ENCODE results near the gene IREB2. TPM values are rescaled to one million over a fixed set of nuclear protein-coding genes. Genes with fewer than 3 reads are reported as not detected.

Gene IREB2
- total RNA-seq, 4 donors from 2014 or later = 17.5 to 23.7 (median 19.4) TPM

DNA sequence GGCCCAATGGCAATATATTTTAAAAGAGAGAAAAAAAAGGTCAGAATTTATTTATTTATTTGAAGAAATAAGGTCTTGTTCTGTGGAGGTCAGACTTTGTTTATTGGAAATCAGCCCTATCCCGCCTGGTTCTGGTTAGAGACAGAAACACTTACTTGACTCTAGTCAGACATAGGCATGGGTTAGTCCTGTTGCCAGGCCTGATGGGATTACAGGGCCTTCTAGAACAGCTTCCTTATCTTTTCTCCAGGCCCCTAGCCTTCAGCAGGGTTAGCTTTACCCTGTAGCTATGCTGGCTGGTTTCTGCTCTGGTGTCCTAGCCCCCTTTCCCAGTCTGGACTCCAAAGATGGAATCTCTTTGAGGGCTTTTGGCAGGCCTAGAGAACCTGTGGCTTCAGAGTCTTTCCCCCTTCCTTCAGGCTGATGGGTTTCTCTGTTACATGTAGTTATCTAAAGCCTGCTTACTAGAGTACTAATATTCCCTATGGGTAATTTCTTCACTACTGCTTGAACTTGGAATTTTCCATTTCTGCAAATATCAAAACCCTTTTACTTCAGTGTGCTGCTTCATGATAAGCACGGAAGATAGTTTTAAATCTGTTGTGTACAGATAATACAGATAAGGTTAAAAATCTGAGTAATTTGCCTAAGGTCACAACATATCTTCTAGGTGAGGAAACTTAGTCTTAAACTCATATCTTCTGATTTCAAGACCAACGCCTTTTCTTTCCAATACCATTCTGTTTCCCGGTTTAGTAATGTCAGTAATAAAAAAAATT is 10.6 kb downstream of the IREB2 start:
- Histone ChIP-seq H3K4me1 (peaks cover 19 to 72% (median 52%) of the 10 kb centered on the region in 4 donors), H3K27ac (replicated peaks in 1 of 4) (peak overlapping the region in 1 of 4 donors; percentile 7), H3K4me3 (no peak overlapping the region), H3K9me3 (no peaks in the 10 kb centered on the region), H3K36me3 (peaks cover 7 to 39% (median 28%) of the 10 kb centered on the region in 4 donors), H3K27me3 (no peaks in the 10 kb centered on the region)
- intact Hi-C loops (cut with DNase I) = loop anchor here (10.0 kb wide), 1 partner anchor 46 kb away; no protein-coding TSS in a partner anchor
- 85% methylated on average over 4 of the region's 4 CpGs for WGBS
- no peak for DNase-seq (ENCODE audit: extremely low spot score)
- TF ChIP-seq EP300 (IDR thresholded peaks at IDR 0.05) = no peak

DNA sequence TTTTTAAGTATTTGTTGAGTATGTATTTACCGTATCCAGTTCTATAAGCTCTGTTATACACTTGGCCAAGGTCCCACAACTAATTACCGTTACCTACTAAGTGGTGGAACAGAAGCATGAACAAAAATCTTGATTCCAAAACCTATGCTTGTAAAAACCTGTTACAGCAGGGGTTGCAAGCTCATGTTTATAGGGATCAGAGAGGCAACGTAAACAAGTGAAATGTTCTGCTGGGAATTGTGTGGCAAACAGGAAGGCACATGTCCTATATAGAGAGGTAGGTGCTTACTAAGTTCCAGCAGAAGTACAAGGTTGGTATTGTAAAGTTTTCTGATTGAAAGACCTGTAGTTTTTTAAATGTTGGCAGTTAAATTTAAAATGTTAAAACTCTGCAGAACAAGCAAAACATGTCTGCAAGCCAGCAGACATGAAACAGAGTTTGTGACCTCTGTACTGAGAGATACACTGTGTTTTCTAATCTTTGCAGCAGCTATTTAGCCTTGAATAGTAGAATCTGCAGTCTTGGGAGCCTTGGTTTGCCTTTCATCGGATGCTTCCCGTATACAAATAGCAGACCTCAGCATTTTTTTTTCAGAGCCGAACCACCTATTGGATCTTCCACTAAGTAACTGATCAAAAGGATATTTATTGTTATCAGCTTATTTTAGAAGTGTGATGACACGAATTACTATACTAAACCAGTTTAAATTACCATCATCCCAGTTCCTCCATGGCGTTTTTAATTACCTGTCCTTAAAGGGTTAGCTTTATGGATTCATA is 11.4 kb downstream of the IREB2 start:
- TF ChIP-seq EP300 (IDR thresholded peaks at IDR 0.05) (no peak), POLR2A (IDR thresholded peaks at IDR 0.05; ENCODE audit: low read depth) (no peak), CTCF (IDR thresholded peaks at IDR 0.05) (no peak), POLR2AphosphoS5 (IDR thresholded peaks at IDR 0.05) (no peak)
- H3K36me3 ChIP-seq = peaks cover 7 to 35% (median 23%) of the 10 kb centered on the region in 4 donors
- no peaks in the 10 kb centered on the region for H3K27me3 ChIP-seq
- DNase-seq (ENCODE audit: extremely low spot score) = no peak
- H3K4me3 ChIP-seq = no peak overlapping the region
- peaks cover 19 to 72% (median 56%) of the 10 kb centered on the region in 4 donors for H3K4me1 ChIP-seq
- peak overlapping the region in 1 of 4 donors; percentile 7 for H3K27ac ChIP-seq (replicated peaks in 1 of 4)
- H3K9me3 ChIP-seq = no peaks in the 10 kb centered on the region
- intact Hi-C loops (cut with DNase I) = loop anchor here (10.0 kb wide), 1 partner anchor 45 kb away; no protein-coding TSS in a partner anchor
- 79% methylated on average over 8 of the region's 8 CpGs for WGBS

DNA sequence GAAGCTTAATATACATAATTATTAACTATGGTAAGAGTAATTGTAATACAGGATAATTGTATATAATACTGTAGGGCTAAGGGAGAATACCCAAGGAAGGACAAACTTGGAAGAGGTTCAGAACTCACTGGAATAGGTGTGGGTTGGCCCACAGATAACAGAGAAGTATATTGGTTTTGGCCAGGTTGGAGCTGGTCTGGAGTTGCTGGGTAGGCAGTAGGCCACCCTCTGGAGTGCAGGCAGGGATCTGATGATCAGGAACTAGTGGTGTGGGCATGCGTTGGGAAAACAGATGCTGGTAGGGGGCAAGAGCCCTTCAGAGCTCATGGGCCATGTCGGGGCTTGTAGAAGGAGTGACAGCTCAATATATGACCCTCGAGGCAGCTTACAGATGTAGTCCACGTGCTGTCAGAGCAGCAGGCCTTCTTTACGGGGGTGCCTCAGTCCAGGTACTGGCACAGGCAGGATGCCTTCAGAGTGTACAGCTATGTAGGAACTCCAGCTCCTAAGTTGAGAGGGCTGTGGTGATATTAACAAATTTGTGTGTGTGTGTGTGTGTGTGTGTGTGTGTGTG is 12.4 kb downstream of the IREB2 start:
- no peak for TF ChIP-seq CTCF (IDR thresholded peaks at IDR 0.05)
- TF ChIP-seq POLR2A (IDR thresholded peaks at IDR 0.05; ENCODE audit: low read depth) = no peak
- no peak for TF ChIP-seq POLR2AphosphoS5 (IDR thresholded peaks at IDR 0.05)
- TF ChIP-seq EP300 (IDR thresholded peaks at IDR 0.05) = no peak
- H3K9me3 ChIP-seq = no peaks in the 10 kb centered on the region
- no peak overlapping the region for H3K27ac ChIP-seq (replicated peaks in 1 of 4)
- no peak for DNase-seq (ENCODE audit: extremely low spot score)
- no peak overlapping the region for H3K4me3 ChIP-seq
- H3K4me1 ChIP-seq = peaks cover 28 to 81% (median 65%) of the 10 kb centered on the region in 4 donors
- intact Hi-C loops (cut with DNase I) = no loop called here
- no peaks in the 10 kb centered on the region for H3K27me3 ChIP-seq
- 74% methylated on average over 5 of the region's 5 CpGs for WGBS
- H3K36me3 ChIP-seq = peaks cover 7 to 25% (median 19%) of the 10 kb centered on the region in 4 donors

- H3K27me3 ChIP-seq = no peaks in the 10 kb centered on the region
- TF ChIP-seq EP300 (IDR thresholded peaks at IDR 0.05) (no peak), POLR2AphosphoS5 (IDR thresholded peaks at IDR 0.05) (no peak), POLR2A (IDR thresholded peaks at IDR 0.05; ENCODE audit: low read depth) (no peak), CTCF (IDR thresholded peaks at IDR 0.05) (no peak)
- DNase-seq (ENCODE audit: extremely low spot score) = no peak
- H3K27ac ChIP-seq (replicated peaks in 1 of 4) = no peak overlapping the region
- peaks cover 43 to 86% (median 74%) of the 10 kb centered on the region in 4 donors for H3K4me1 ChIP-seq
- WGBS = 96% methylated on average over 3 of the region's 3 CpGs
- H3K4me3 ChIP-seq = no peak overlapping the region
- H3K9me3 ChIP-seq = no peaks in the 10 kb centered on the region
- H3K36me3 ChIP-seq = peaks cover 0 to 9% (median 3%) of the 10 kb centered on the region in 4 donors
- intact Hi-C loops (cut with DNase I) = no loop called here
Measured at GRCh38 chr15:78452485-78452884, 14.5 kb downstream of the IREB2 start.

DNA sequence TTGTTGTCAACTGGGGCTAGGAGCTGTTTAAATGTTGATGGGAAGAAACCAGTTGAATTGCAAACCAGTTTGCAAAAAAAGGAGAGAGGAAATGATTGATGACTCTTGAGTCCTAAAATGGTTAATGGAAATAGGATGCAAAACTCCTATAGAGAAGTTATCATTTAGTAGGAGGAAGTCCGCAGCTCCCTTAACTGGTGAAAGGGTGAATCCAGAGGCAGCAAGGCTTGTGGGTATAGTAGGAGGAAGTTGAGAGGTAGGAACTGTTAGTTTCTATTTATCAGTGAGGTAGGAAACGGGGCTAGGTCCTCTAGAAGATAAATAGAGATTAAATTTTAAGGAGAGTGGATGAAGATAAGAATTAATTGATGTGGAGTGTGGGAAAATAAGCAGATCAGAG is 15.4 kb downstream of the IREB2 start:
- H3K27me3 ChIP-seq = no peaks in the 10 kb centered on the region
- TF ChIP-seq POLR2AphosphoS5 (IDR thresholded peaks at IDR 0.05) (no peak), EP300 (IDR thresholded peaks at IDR 0.05) (no peak)
- no peak overlapping the region for H3K27ac ChIP-seq (replicated peaks in 1 of 4)
- H3K4me1 ChIP-seq = peaks cover 42 to 81% (median 75%) of the 10 kb centered on the region in 4 donors
- no peaks in the 10 kb centered on the region for H3K9me3 ChIP-seq
- H3K36me3 ChIP-seq = no peaks in the 10 kb centered on the region
- H3K4me3 ChIP-seq = no peak overlapping the region
- DNase-seq (ENCODE audit: extremely low spot score) = no peak
- WGBS = 70% methylated on average over 2 of the region's 2 CpGs
- intact Hi-C loops (cut with DNase I) = no loop called here

Measured in esophagus muscularis mucosa (tissue), 4 donors.